SKM-1 (cell line): ENCODE data around the gene RALB.

Source experiments
- DNase-seq: peaks from one replicate; lab custom pipeline; 2025; ENCODE audit not compliant: unreplicated experiment; lab: John Stamatoyannopoulos, UW

Gene RALB

GRCh38 chr2:120331903-120332302 is 79.3 kb downstream of the RALB start:
- no peak for DNase-seq

GRCh38 chr2:120332384-120332783 is 79.7 kb downstream of the RALB start:
- no peak for DNase-seq

GRCh38 chr2:120334068-120334467 is 81.4 kb downstream of the RALB start:
- DNase-seq, result no peak

- no peak for DNase-seq
Measured at GRCh38 chr2:120336749-120337148, 84.1 kb downstream of the RALB start.

GRCh38 chr2:120338015-120338414 is 85.4 kb downstream of the RALB start:
- DNase-seq, result peak; percentile 79

- DNase-seq, result no peak
Measured at GRCh38 chr2:120341977-120342376, 89.3 kb downstream of the RALB start.

GRCh38 chr2:120342446-120342845 is 89.8 kb downstream of the RALB start:
- DNase-seq, result no peak

GRCh38 chr2:120343100-120343432 is 90.4 kb downstream of the RALB start:
- DNase-seq, result no peak

- no peak for DNase-seq
Measured at GRCh38 chr2:120343433-120344105, 90.9 kb downstream of the RALB start.
